ENCODE measurements around the gene LIN52. TPM values are rescaled to one million over a fixed set of nuclear protein-coding genes. Genes with fewer than 3 reads are reported as not detected.

Gene LIN52
- polyA plus RNA-seq, 2 of the 4 experiments (the other 2 are of a cell fraction), result 9.3 to 10.8 TPM

- H3K4me1 ChIP-seq, result no peaks in the 10 kb centered on the region
- no peak for ATAC-seq
- H3K4me3 ChIP-seq, result no peak overlapping the region
- ChIA-PET CTCF (interaction anchor here (0.8 to 2.8 kb wide), 6 partner anchors 8 to 98 kb away, joined by 3 to 18 read pairs (median 4); no protein-coding TSS in a partner anchor), POLR2A (no interaction called here)
- H3K27ac ChIP-seq, result no peak overlapping the region
- TF ChIP-seq ELK1 (IDR thresholded peaks at IDR 0.05; ENCODE audit: low read depth, low read length) (no peak), PBX3 (IDR thresholded peaks at IDR 0.05) (no peak), KDM1A (IDR thresholded peaks at IDR 0.05; ENCODE audit: low read depth) (no peak), ZNF302 (CRISPR knock-in tag; IDR thresholded peaks at IDR 0.05) (no peak), JUNB (IDR thresholded peaks at IDR 0.05) (no peak), EHF (CRISPR knock-in tag; IDR thresholded peaks at IDR 0.05) (no peak), TFCP2L1 (CRISPR knock-in tag; IDR thresholded peaks at IDR 0.05) (no peak), ZFP36 (IDR thresholded peaks at IDR 0.05; ENCODE audit: borderline replicate concordance, partially characterized antibody) (no peak)
- no peak overlapping the region for H3K4me2 ChIP-seq
- no peak for DNase-seq (ENCODE audit: low read depth in 1 of 2, low spot score in 1 of 2)
- no peak for FAIRE-seq
- no peaks in the 10 kb centered on the region for H3K9me3 ChIP-seq
- WGBS (ENCODE audit: missing lambda C conversion rate), result 85% methylated on average over 8 of the region's 8 CpGs
Measured at GRCh38 chr14:74208642-74209041, 123.9 kb downstream of the LIN52 start.

- DNase-seq (ENCODE audit: low read depth in 1 of 2, low spot score in 1 of 2) (no peak), ATAC-seq (no peak; a peak in 1 of 6 replicates), FAIRE-seq (no peak)
- CTCF ChIA-PET, result interaction anchor here (0.6 to 1.7 kb wide), 4 partner anchors 10 to 39 kb away, joined by 3 to 8 read pairs (median 4); no protein-coding TSS in a partner anchor
- 70% methylated on average over 6 of the region's 6 CpGs for WGBS (ENCODE audit: missing lambda C conversion rate)
- no peak overlapping the region for H3K4me2 ChIP-seq
- no peak for TF ChIP-seq HOXA7 (CRISPR knock-in tag; IDR thresholded peaks at IDR 0.05)
- no peak for TF ChIP-seq JUNB (IDR thresholded peaks at IDR 0.05)
- no peak for TF ChIP-seq FOXS1 (CRISPR knock-in tag; IDR thresholded peaks at IDR 0.05)
- TF ChIP-seq RCOR1 (IDR thresholded peaks at IDR 0.05; ENCODE audit: low read depth, low read length), result no peak
- no peak for TF ChIP-seq EP300 (IDR thresholded peaks at IDR 0.05)
- TF ChIP-seq ATOH8 (CRISPR knock-in tag; IDR thresholded peaks at IDR 0.05; ENCODE audit: low read depth), result no peak
- TF ChIP-seq ELK1 (IDR thresholded peaks at IDR 0.05; ENCODE audit: low read depth, low read length), result no peak
- no peaks in the 10 kb centered on the region for H3K9me3 ChIP-seq
- POLR2A ChIA-PET, result no interaction called here
- H3K4me3 ChIP-seq, result no peak overlapping the region
- no peaks in the 10 kb centered on the region for H3K4me1 ChIP-seq
- H3K27ac ChIP-seq, result no peak overlapping the region
Measured at GRCh38 chr14:74211945-74212580, 127.3 kb downstream of the LIN52 start.

- no peak overlapping the region for H3K4me2 ChIP-seq
- FAIRE-seq (no peak), DNase-seq (ENCODE audit: low read depth in 1 of 2, low spot score in 1 of 2) (no peak), ATAC-seq (no peak)
- ChIA-PET CTCF (interaction anchor here (0.9 to 2.3 kb wide), 6 partner anchors 10 to 103 kb away, joined by 3 to 21 read pairs (median 4); no protein-coding TSS in a partner anchor), POLR2A (no interaction called here)
- TF ChIP-seq RARB (CRISPR knock-in tag; IDR thresholded peaks at IDR 0.05) (no peak), MYC (IDR thresholded peaks at IDR 0.05; ENCODE audit: borderline replicate concordance, low read length) (no peak), SMC3 (IDR thresholded peaks at IDR 0.05) (no peak), NFE2L2 (conservative IDR thresholded peaks at IDR 0.05; ENCODE audit: low read length) (no peak)
- H3K27ac ChIP-seq, result no peak overlapping the region
- H3K9me3 ChIP-seq, result no peaks in the 10 kb centered on the region
- no peaks in the 10 kb centered on the region for H3K4me1 ChIP-seq
- H3K4me3 ChIP-seq, result no peak overlapping the region
- 76% methylated on average over 21 of the region's 21 CpGs for WGBS (ENCODE audit: missing lambda C conversion rate)
Measured at GRCh38 chr14:74213907-74214803, 129.4 kb downstream of the LIN52 start.
